ENCODE measurements around the gene CAPN3.

- no peak for TF ChIP-seq CTCF (IDR thresholded peaks at IDR 0.05)
- no peak for TF ChIP-seq POLR2A (IDR thresholded peaks at IDR 0.05)
Measured at GRCh38 chr15:42355291-42355690, 4.0 kb upstream of the CAPN3 start.
